H1 (cell line): ENCODE data around the gene ELFN1.

ENCODE experiments used
- CEBPB ChIP-seq: IDR thresholded peaks from 2 replicates; pipeline ENCODE4 v1.6.1; 2012; ENCODE audit warnings: low read depth, low read length
- EP300 ChIP-seq, 2 experiments: IDR thresholded peaks; 1 replicate in 1 of 2; 2 replicates in 1 of 2; pipeline ENCODE4 v1.6.1; 2011 to 2012; ENCODE audit warnings: low read depth in 2 of 2, low read length in 2 of 2, mild to moderate bottlenecking in 2 of 2, borderline replicate concordance in 1 of 2, inconsistent platforms in 1 of 2, moderate library complexity in 1 of 2
- EZH2 ChIP-seq: fragments of 200-600 bp; sonication (generic); IDR thresholded peaks from 2 replicates; pipeline ENCODE4 v1.7.1; 2012; ENCODE audit warnings: low read depth, mild to moderate bottlenecking, moderate library complexity, low read length, inconsistent platforms; ENCODE audit not compliant: severe bottlenecking
- MAFK ChIP-seq: IDR thresholded peaks from 2 replicates; pipeline ENCODE4 v1.6.1; 2012; ENCODE audit warnings: low read depth, mild to moderate bottlenecking, improper control_type of control experiment, low read length
- SIRT6 ChIP-seq: IDR thresholded peaks from one replicate; pipeline ENCODE4 v1.7.1; 2012; ENCODE audit warnings: low read length, inconsistent platforms
- SIX5 ChIP-seq: IDR thresholded peaks from 2 replicates; pipeline ENCODE4 v1.6.1; 2011; ENCODE audit warnings: mild to moderate bottlenecking, low read depth, low read length
- TAF1 ChIP-seq: IDR thresholded peaks from 2 replicates; pipeline ENCODE4 v1.6.1; 2011; ENCODE audit warnings: mild to moderate bottlenecking, low read depth, low read length
- TEAD4 ChIP-seq: IDR thresholded peaks from 2 replicates; pipeline ENCODE4 v1.6.1; 2012; ENCODE audit warnings: low read depth, low read length, inconsistent platforms, mixed read lengths
- ZNF274 ChIP-seq: IDR thresholded peaks from 2 replicates; pipeline ENCODE4 v1.7.0; 2012; ENCODE audit warnings: low read length, borderline replicate concordance; ENCODE audit errors: extremely low read depth
- TF ChIP-seq, protein P1 (sequence below), 3 experiments: IDR thresholded peaks; 1 replicate in 2 of 3; 2 replicates in 1 of 3; pipeline versions ENCODE4 v1.5.1 to v1.6.1; 2011; ENCODE audit warnings: low read length in 3 of 3, mild to moderate bottlenecking in 3 of 3, inconsistent platforms in 2 of 3, low read depth in 1 of 3, moderate library complexity in 1 of 3; ENCODE audit not compliant: insufficient read depth in 1 of 3; ENCODE audit errors: control extremely low read depth in 1 of 3

DNA sequence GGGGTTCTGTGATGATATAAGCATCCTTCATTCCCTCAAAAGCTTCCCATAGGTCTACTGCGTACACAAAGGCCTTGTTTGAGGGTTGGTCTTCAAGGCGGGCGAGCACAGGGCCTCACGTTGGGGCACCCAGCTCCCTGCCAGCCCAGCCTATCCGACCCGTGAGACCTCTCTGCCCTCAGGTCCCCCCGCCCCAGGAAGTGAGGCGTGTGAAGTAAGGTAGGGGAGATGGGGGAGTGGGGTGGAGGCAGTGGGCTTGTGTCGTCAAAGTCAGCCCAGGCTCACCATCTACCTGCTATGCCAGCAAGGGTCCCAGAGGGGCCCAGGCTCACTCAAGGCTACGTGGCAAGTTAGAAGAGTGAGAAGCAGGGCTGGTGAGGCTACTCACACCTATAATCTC is 47.6 kb upstream of the ELFN1 start:
- TF ChIP-seq TAF1 (no peak), EZH2 (no peak), CEBPB (no peak), SIRT6 (no peak), SIX5 (no peak), ZNF274 (no peak), MAFK (no peak), EP300 (IDR thresholded peaks at IDR 0.05; ENCODE audit: borderline replicate concordance in 1 of 2, low read depth in 2 of 2, low read length in 2 of 2) (no peak), TEAD4 (no peak)
- TF ChIP-seq, protein P1, sequence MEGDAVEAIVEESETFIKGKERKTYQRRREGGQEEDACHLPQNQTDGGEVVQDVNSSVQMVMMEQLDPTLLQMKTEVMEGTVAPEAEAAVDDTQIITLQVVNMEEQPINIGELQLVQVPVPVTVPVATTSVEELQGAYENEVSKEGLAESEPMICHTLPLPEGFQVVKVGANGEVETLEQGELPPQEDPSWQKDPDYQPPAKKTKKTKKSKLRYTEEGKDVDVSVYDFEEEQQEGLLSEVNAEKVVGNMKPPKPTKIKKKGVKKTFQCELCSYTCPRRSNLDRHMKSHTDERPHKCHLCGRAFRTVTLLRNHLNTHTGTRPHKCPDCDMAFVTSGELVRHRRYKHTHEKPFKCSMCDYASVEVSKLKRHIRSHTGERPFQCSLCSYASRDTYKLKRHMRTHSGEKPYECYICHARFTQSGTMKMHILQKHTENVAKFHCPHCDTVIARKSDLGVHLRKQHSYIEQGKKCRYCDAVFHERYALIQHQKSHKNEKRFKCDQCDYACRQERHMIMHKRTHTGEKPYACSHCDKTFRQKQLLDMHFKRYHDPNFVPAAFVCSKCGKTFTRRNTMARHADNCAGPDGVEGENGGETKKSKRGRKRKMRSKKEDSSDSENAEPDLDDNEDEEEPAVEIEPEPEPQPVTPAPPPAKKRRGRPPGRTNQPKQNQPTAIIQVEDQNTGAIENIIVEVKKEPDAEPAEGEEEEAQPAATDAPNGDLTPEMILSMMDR (IDR thresholded peaks at IDR 0.05; ENCODE audit: control extremely low read depth in 1 of 3, insufficient read depth in 1 of 3, low read depth in 1 of 3, low read length in 3 of 3) = no peak
